Uterus (tissue), 4 donors: ENCODE data around the gene ADAMTS19. TPM values are rescaled to one million over a fixed set of nuclear protein-coding genes. Genes with fewer than 3 reads are reported as not detected.

Experiments used
- DNase-seq, 2 donors: peaks; one replicate each; pipeline ENCODE4 v3.0.0-alpha.2; 2019 to 2020
- H3K27ac ChIP-seq, 2 donors: fragments of 200-600 bp; sonication (generic); 1 replicate in 1 of 2; 2 replicates in 1 of 2; pipeline ENCODE4 v1.5.1; 2016 to 2018
- H3K27me3 ChIP-seq, 2 donors: fragments of 200-600 bp; sonication (generic); one replicate each; pipeline ENCODE4 v1.5.1; 2018 to 2019; ENCODE audit warnings: control low read depth in 1 of 2
- H3K36me3 ChIP-seq, 2 donors: fragments of 200-600 bp; sonication (generic); one replicate each; pipeline ENCODE4 v1.5.1; 2019; ENCODE audit warnings: control low read depth in 1 of 2
- H3K4me1 ChIP-seq, 2 donors: fragments of 200-600 bp; sonication (generic); one replicate each; pipeline ENCODE4 v1.5.1; 2018 to 2019; ENCODE audit warnings: control low read depth in 1 of 2
- H3K4me3 ChIP-seq, 2 donors: fragments of 200-600 bp; sonication (generic); 1 replicate in 1 of 2; 2 replicates in 1 of 2; pipeline ENCODE4 v1.5.1; 2018 to 2019; ENCODE audit warnings: mild to moderate bottlenecking in 1 of 2
- H3K9me3 ChIP-seq, 2 donors: fragments of 200-600 bp; sonication (generic); one replicate each; pipeline ENCODE4 v1.5.1; 2019; ENCODE audit warnings: control low read depth in 1 of 2
- CTCF ChIP-seq, 4 experiments: fragments of 200-600 bp in 2 of 4; fragments of 450-650 bp in 2 of 4; sonication (generic) in 2 of 4; IDR thresholded peaks; one replicate each; pipeline ENCODE4 v1.5.1; 2016 to 2019; ENCODE audit warnings: antibody characterized with exemption in 4 of 4, mild to moderate bottlenecking in 2 of 4, moderate library complexity in 1 of 4
- POLR2A ChIP-seq, 2 donors: fragments of 450-650 bp; IDR thresholded peaks; one replicate each; pipeline ENCODE4 v1.6.1; 2016; ENCODE audit warnings: antibody characterized with exemption in 2 of 2, mild to moderate bottlenecking in 1 of 2, moderate library complexity in 1 of 2
- intact Hi-C: fragments of 100-400 bp; cut with DNase I; formaldehyde crosslinking; loops from one replicate; pipeline ENCODE4 v1.15.1; 2023; ENCODE audit warnings: low total_unique reads
- total RNA-seq, 4 donors: library from RNA; depleted of rRNA in 3 of 4; stranded (reverse); fragments of >200 nt in 3 of 4; gene quantifications; one replicate each; pipeline versions ENCODE4 v1.1.0 to v1.2.4, GENCODE V29; 2014 to 2023
- donor health status: DM: yes; HTN: yes; CAD: no.

The ADAMTS19 gene
- total RNA-seq, 4 donors from 2014 or later, result 1.2 to 132 (median 36.1) TPM

- Histone ChIP-seq H3K4me3 (no peak overlapping the region), H3K4me1 (no peaks in the 10 kb centered on the region), H3K9me3 (no peaks in the 10 kb centered on the region), H3K27me3 (no peaks in the 10 kb centered on the region), H3K36me3 (no peaks in the 10 kb centered on the region), H3K27ac (no peak overlapping the region)
- intact Hi-C loops, result no loop called here
- no peak for DNase-seq
- TF ChIP-seq POLR2A (IDR thresholded peaks at IDR 0.05) (no peak), CTCF (IDR thresholded peaks at IDR 0.05) (no peak)
These were observed 192.4 kb downstream of the ADAMTS19 start for GRCh38 chr5:129652349-129653056.

- no peaks in the 10 kb centered on the region for H3K9me3 ChIP-seq
- no peaks in the 10 kb centered on the region for H3K27me3 ChIP-seq
- DNase-seq, result no peak
- intact Hi-C loops, result no loop called here
- no peaks in the 10 kb centered on the region for H3K4me1 ChIP-seq
- H3K4me3 ChIP-seq, result no peak overlapping the region
- H3K27ac ChIP-seq, result no peak overlapping the region
- no peak for TF ChIP-seq CTCF (IDR thresholded peaks at IDR 0.05)
- TF ChIP-seq POLR2A (IDR thresholded peaks at IDR 0.05), result no peak
- no peaks in the 10 kb centered on the region for H3K36me3 ChIP-seq
These were observed 192.9 kb downstream of the ADAMTS19 start for GRCh38 chr5:129653057-129653375.

GRCh38 chr5:129653442-129653841 is 193.3 kb downstream of the ADAMTS19 start:
- no peak for DNase-seq
- intact Hi-C loops, result no loop called here

GRCh38 chr5:129656952-129657351 is 196.9 kb downstream of the ADAMTS19 start:
- intact Hi-C loops, result no loop called here
- no peaks in the 10 kb centered on the region for H3K9me3 ChIP-seq
- TF ChIP-seq POLR2A (IDR thresholded peaks at IDR 0.05) (no peak), CTCF (IDR thresholded peaks at IDR 0.05) (no peak)
- no peak overlapping the region for H3K27ac ChIP-seq
- H3K4me3 ChIP-seq, result no peak overlapping the region
- no peaks in the 10 kb centered on the region for H3K4me1 ChIP-seq
- no peak for DNase-seq
- H3K36me3 ChIP-seq, result no peaks in the 10 kb centered on the region
- no peaks in the 10 kb centered on the region for H3K27me3 ChIP-seq

More at GRCh38 chr5:129653442-129653841, 193.3 kb downstream of the ADAMTS19 start:
- Histone ChIP-seq H3K27ac (no peak overlapping the region), H3K9me3 (no peaks in the 10 kb centered on the region), H3K4me1 (no peaks in the 10 kb centered on the region), H3K27me3 (no peaks in the 10 kb centered on the region), H3K36me3 (no peaks in the 10 kb centered on the region), H3K4me3 (no peak overlapping the region)
- TF ChIP-seq CTCF (IDR thresholded peaks at IDR 0.05) (no peak), POLR2A (IDR thresholded peaks at IDR 0.05) (no peak)

- DNase-seq, result no peak
- no peaks in the 10 kb centered on the region for H3K27me3 ChIP-seq
- H3K27ac ChIP-seq, result no peak overlapping the region
- H3K4me1 ChIP-seq, result no peaks in the 10 kb centered on the region
- no peaks in the 10 kb centered on the region for H3K9me3 ChIP-seq
- no peaks in the 10 kb centered on the region for H3K36me3 ChIP-seq
- intact Hi-C loops, result no loop called here
- TF ChIP-seq CTCF (IDR thresholded peaks at IDR 0.05) (no peak), POLR2A (IDR thresholded peaks at IDR 0.05) (no peak)
- H3K4me3 ChIP-seq, result no peak overlapping the region
These were observed 198.7 kb downstream of the ADAMTS19 start for GRCh38 chr5:129658801-129659200.
